Measurements from ENCODE around the gene S100A3.
A peak's percentile ranks its signal among the peaks of the same experiment; 100 is the strongest.

The S100A3 gene

DNA sequence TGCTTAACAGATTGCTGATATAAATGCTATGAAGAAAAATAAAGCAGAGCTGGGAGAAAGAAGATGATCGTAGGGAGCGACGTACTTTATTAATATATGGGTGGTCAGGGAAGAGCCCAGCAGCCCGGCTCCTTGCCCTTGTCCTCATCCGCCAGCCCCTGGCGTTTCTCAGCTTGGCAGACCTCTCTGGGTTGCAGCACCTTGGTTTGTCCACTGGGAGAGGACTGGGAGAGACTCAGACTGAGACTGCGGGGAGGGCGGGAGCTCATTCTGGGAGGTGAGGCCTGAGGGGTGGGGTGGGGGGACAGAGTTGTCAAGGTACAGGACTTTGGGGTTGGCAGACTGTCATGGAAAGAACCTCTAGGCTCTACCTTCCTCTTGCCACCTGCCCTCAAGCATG lies 3.3 kb upstream of the S100A3 start:
- peaks cover 29% of the 10 kb centered on the region for H3K4me1 ChIP-seq (ENCODE audit: insufficient read depth, insufficient read length)
- no peak overlapping the region for H3K4me3 ChIP-seq (ENCODE audit: insufficient read length, low read depth)
- DNase-seq (ENCODE audit: low read depth, low spot score): no peak
- no peaks in the 10 kb centered on the region for H3K27me3 ChIP-seq (ENCODE audit: insufficient read depth, insufficient read length)
- H3K9me3 ChIP-seq (ENCODE audit: insufficient read depth, low read length): no peaks in the 10 kb centered on the region
- TF ChIP-seq ZNF274 (IDR thresholded peaks at IDR 0.05; ENCODE audit: low read depth, low read length): no peak
- TF ChIP-seq YY1 (IDR thresholded peaks at IDR 0.05; ENCODE audit: insufficient read depth, insufficient read length): no peak
- TF ChIP-seq SUZ12 (IDR thresholded peaks at IDR 0.05; ENCODE audit: extremely low read depth, insufficient read depth, insufficient read length): no peak
- H3K36me3 ChIP-seq (ENCODE audit: insufficient read depth, insufficient read length, low read length): no peaks in the 10 kb centered on the region
- H3K9ac ChIP-seq (ENCODE audit: insufficient read length, low read depth): no peak overlapping the region

DNA sequence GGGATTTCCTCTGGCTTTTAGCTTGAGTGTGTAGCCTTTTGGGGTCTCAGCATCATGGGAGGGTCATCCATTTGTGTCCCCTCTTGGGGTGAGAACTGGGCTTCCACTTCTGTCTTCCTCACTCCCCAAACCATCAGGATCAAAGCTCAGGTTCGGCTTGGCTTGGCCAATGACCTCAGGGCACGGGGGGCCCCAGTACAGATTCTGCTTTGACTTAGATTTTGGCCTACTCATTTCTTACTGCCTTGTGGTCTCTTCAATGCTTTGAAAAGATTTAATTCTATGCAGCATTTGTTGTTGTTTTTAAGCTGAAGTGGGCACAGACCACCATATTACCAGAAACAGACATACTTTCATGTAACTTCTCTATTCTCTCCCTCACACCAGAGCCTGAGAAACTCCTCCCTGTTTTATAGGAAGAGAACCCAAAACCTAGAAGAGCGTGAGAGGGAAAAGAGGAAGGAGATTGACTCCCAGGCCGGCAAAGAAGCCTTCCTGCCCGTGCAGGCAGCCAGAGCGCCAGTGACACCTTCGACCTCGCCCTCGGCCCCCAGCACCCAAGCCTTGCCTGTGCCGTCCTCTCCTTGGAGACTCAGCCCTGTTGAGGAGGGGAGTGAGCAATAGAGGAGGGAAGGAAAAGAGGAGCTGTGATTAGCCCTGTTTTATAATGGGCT lies 1.9 kb upstream of the S100A3 start:
- TF ChIP-seq SUZ12 (IDR thresholded peaks at IDR 0.05; ENCODE audit: extremely low read depth, insufficient read depth, insufficient read length): no peak
- no peak for TF ChIP-seq ZNF274 (IDR thresholded peaks at IDR 0.05; ENCODE audit: low read depth, low read length)
- TF ChIP-seq YY1 (IDR thresholded peaks at IDR 0.05; ENCODE audit: insufficient read depth, insufficient read length): no peak
- no peak overlapping the region for H3K9ac ChIP-seq (ENCODE audit: insufficient read length, low read depth)
- DNase-seq (ENCODE audit: low read depth, low spot score): no peak
- no peaks in the 10 kb centered on the region for H3K9me3 ChIP-seq (ENCODE audit: insufficient read depth, low read length)
- H3K4me3 ChIP-seq (ENCODE audit: insufficient read length, low read depth): no peak overlapping the region
- H3K36me3 ChIP-seq (ENCODE audit: insufficient read depth, insufficient read length, low read length): no peaks in the 10 kb centered on the region
- no peaks in the 10 kb centered on the region for H3K27me3 ChIP-seq (ENCODE audit: insufficient read depth, insufficient read length)
- H3K4me1 ChIP-seq (ENCODE audit: insufficient read depth, insufficient read length): peaks cover 32% of the 10 kb centered on the region

DNA sequence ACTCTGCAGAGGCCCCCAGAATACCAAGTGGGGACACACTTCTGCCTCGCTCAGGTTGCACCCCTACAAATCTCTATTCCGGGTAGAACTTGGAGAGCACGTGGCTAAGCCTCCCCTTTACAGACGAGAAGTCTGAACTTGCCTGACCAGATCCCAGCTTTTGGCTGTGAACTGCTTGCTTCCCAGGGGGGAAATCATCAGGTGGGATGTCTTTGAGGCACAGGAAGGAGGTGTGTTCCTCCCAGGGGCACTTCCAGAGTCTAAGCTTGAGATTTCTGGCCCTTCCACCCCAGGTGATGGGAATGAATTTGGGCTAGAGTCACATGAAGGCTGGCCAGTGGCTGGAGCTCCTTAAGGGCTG lies 1.3 kb upstream of the S100A3 start:
- no peaks in the 10 kb centered on the region for H3K36me3 ChIP-seq (ENCODE audit: insufficient read depth, insufficient read length, low read length)
- H3K4me1 ChIP-seq (ENCODE audit: insufficient read depth, insufficient read length): peaks cover 38% of the 10 kb centered on the region
- DNase-seq (ENCODE audit: low read depth, low spot score): no peak
- H3K9ac ChIP-seq (ENCODE audit: insufficient read length, low read depth): no peak overlapping the region
- no peak overlapping the region for H3K4me3 ChIP-seq (ENCODE audit: insufficient read length, low read depth)
- TF ChIP-seq YY1 (IDR thresholded peaks at IDR 0.05; ENCODE audit: insufficient read depth, insufficient read length) (no peak), ZNF274 (IDR thresholded peaks at IDR 0.05; ENCODE audit: low read depth, low read length) (no peak), SUZ12 (IDR thresholded peaks at IDR 0.05; ENCODE audit: extremely low read depth, insufficient read depth, insufficient read length) (no peak)
- no peaks in the 10 kb centered on the region for H3K27me3 ChIP-seq (ENCODE audit: insufficient read depth, insufficient read length)
- H3K9me3 ChIP-seq (ENCODE audit: insufficient read depth, low read length): no peaks in the 10 kb centered on the region

DNA sequence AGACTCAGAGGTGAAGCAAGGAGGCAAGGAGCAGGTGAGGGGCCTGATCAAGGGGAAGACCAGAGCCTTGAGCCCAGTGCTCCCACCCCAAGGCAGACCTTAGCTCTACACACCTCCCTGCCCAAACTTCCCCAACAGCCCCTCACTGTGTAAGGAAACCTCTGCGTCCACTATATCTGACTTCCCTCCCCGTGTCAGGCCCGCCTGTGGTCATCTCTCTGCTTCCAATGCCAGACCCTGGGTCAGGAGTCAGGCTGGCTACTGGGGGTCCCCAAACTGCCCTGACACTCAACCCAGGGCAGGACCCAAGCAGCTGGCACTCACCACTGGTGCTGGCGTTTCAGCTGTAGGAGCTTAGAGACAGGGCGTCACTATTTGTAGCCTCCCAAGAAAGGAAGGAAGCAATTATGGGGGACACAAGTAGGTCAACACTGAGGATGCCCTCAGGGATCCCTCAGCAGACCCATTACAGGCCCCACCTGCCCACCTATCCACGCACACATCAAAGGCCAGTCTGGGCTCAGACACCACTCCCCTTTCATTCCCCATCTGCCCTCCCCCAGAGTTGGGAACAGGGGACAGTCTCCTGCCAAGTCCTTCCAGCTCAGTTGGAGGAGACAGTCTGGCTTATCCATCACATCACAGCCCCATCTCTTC lies 811 bp upstream of the S100A3 start:
- Histone ChIP-seq H3K36me3 (ENCODE audit: insufficient read depth, insufficient read length, low read length) (no peaks in the 10 kb centered on the region), H3K27me3 (ENCODE audit: insufficient read depth, insufficient read length) (no peaks in the 10 kb centered on the region), H3K4me1 (ENCODE audit: insufficient read depth, insufficient read length) (peaks cover 41% of the 10 kb centered on the region), H3K9ac (ENCODE audit: insufficient read length, low read depth) (no peak overlapping the region), H3K9me3 (ENCODE audit: insufficient read depth, low read length) (no peaks in the 10 kb centered on the region; the same call in 1 of the 2 replicates), H3K4me3 (ENCODE audit: insufficient read length, low read depth) (no peak overlapping the region)
- no peak for DNase-seq (ENCODE audit: low read depth, low spot score)
- TF ChIP-seq ZNF274 (IDR thresholded peaks at IDR 0.05; ENCODE audit: low read depth, low read length): no peak
- TF ChIP-seq SUZ12 (IDR thresholded peaks at IDR 0.05; ENCODE audit: extremely low read depth, insufficient read depth, insufficient read length): no peak
- no peak for TF ChIP-seq YY1 (IDR thresholded peaks at IDR 0.05; ENCODE audit: insufficient read depth, insufficient read length)

DNA sequence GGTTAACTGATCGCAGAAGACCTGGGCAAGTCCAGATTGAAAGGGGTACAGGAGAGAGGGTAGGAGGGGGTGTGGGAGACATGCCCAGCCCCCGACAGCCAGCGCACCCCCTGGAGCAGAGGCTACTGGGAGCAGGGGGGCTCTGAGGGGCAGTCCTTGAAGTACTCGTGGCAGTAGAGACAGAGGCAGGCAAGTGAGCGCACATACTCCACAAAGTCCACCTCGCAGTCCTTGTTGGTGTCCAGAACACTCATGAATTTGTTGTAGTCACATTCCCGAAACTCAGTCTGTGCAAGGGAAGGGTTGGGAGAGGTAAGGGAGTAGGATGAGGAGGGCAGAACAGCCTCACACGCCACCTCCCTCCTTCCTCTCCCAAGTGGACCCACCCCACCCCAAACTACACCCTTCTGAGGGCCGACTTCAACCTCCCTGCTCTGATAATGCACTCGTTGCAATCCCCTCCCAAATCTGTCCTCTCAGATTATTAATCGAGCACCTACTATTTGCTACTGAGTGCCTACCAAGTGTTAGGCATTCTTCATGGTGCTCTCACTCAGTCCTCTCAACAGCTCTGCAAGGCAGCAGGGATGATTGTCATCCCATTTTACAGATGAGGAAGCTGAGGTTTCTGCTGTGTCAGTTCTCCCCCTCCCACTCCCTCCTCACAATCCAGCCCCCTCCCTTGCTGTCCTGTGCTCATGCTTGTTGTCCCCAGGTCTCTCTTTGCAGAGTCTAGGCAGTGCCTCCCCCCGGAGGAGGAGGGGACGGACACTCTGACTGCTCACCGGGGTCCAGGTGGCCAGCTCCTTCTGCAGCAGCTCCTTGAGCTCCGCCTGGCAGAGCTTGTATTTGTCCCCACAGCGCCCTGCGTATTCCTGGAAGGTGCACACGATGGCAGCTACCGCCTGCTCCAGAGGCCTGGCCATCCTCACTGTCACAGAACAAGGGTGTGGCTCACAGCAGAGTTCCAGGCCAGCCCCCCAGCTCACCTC lies 1.2 kb downstream of the S100A3 start:
- Histone ChIP-seq H3K9ac (ENCODE audit: insufficient read length, low read depth) (peak overlapping the region; percentile 37), H3K9me3 (ENCODE audit: insufficient read depth, low read length) (peaks cover 11% of the 10 kb centered on the region; the same call in 1 of the 2 replicates), H3K36me3 (ENCODE audit: insufficient read depth, insufficient read length, low read length) (peaks cover 5% of the 10 kb centered on the region), H3K27me3 (ENCODE audit: insufficient read depth, insufficient read length) (no peaks in the 10 kb centered on the region), H3K4me1 (ENCODE audit: insufficient read depth, insufficient read length) (peaks cover 45% of the 10 kb centered on the region), H3K4me3 (ENCODE audit: insufficient read length, low read depth) (no peak overlapping the region)
- no peak for TF ChIP-seq YY1 (IDR thresholded peaks at IDR 0.05; ENCODE audit: insufficient read depth, insufficient read length)
- no peak for TF ChIP-seq SUZ12 (IDR thresholded peaks at IDR 0.05; ENCODE audit: extremely low read depth, insufficient read depth, insufficient read length)
- TF ChIP-seq ZNF274 (IDR thresholded peaks at IDR 0.05; ENCODE audit: low read depth, low read length): no peak
- no peak for DNase-seq (ENCODE audit: low read depth, low spot score)

DNA sequence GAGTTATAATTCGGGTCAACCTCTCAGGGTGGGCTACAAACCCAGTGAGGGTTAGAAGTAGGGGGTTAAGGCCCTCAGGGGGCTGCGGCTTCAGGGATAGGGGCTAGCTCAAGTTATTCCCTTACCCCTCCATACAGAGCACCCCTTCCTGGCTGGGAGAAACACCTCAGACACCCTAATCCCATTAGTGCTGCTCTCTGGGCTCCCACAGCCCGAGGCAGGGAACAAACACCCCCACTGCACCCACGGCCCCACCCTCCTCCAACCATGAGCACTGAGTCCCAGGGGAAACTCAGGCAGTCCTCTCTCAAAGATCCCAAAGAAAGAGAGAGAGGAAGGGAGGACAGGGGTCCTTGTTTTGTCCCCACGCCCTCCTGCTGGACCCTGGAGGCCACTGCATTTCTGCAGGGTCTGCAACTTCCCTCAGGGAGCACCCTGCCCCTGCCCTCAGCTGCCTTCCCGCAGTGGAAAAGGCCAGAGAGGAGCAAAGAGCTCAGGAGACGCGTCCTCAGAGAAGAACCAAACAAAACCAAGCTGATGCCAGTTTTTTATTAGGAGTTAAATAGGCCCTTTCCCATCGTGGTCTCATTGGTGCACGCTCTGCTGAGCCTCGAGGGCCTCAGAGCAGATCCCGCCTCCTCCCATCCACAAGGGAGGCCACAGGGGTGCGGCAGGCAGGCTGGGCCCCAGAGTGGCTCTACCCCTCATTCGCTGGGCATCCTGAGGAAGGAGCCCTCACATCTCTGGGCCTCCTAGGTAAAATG lies 2.1 kb downstream of the S100A3 start:
- Histone ChIP-seq H3K4me1 (ENCODE audit: insufficient read depth, insufficient read length) (peaks cover 45% of the 10 kb centered on the region), H3K36me3 (ENCODE audit: insufficient read depth, insufficient read length, low read length) (peaks cover 5% of the 10 kb centered on the region)

More for the DNA sequence above, 2.1 kb downstream of the S100A3 start:
- Histone ChIP-seq H3K4me3 (ENCODE audit: insufficient read length, low read depth) (no peak overlapping the region), H3K9me3 (ENCODE audit: insufficient read depth, low read length) (peaks cover 11% of the 10 kb centered on the region; the same call in 1 of the 2 replicates), H3K27me3 (ENCODE audit: insufficient read depth, insufficient read length) (no peaks in the 10 kb centered on the region), H3K9ac (ENCODE audit: insufficient read length, low read depth) (peak overlapping the region; percentile 43)
- TF ChIP-seq ZNF274 (IDR thresholded peaks at IDR 0.05; ENCODE audit: low read depth, low read length) (no peak), YY1 (IDR thresholded peaks at IDR 0.05; ENCODE audit: insufficient read depth, insufficient read length) (no peak), SUZ12 (IDR thresholded peaks at IDR 0.05; ENCODE audit: extremely low read depth, insufficient read depth, insufficient read length) (no peak)
- DNase-seq (ENCODE audit: low read depth, low spot score): no peak

Data from NT2/D1 (cell line).